OCI-LY1 (cell line): Measurements from ENCODE around the gene FGF14.

ENCODE experiments used
- EZH2 ChIP-seq: fragments of 200-600 bp; sonication (generic), shearing (Covaris generic); IDR thresholded peaks from 2 replicates; pipeline ENCODE4 v1.8.0; 2017; ENCODE audit warnings: borderline replicate concordance, mixed run types, mild to moderate bottlenecking, antibody characterized with exemption, low read length, moderate library complexity, mixed read lengths
- TF ChIP-seq, protein P1 (sequence below): fragments of 200-600 bp; sonication (generic), shearing (Covaris generic); IDR thresholded peaks from 2 replicates; pipeline ENCODE4 v1.5.1; 2017; ENCODE audit warnings: mild to moderate bottlenecking, antibody characterized with exemption, low read length, moderate library complexity, mixed read lengths

DNA sequence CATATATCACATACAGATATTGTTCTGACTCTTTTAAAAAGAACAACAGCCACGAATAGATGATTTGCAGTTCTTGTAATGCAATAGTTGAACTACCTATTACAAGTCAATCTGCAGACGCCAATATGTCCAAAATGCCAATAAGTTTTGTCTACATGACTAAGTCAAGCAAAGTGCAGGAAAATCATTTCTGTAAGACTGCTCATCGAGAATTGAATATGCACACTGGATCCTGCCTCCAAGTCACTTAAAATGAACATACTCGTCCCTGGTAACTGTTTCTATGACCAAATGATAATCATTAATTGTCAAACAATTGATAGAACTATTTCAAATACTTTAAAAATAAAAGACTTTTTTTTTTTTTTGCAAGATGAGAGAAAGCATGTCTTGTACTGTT is 573.7 kb downstream of the FGF14 start:
- TF ChIP-seq, protein P1, sequence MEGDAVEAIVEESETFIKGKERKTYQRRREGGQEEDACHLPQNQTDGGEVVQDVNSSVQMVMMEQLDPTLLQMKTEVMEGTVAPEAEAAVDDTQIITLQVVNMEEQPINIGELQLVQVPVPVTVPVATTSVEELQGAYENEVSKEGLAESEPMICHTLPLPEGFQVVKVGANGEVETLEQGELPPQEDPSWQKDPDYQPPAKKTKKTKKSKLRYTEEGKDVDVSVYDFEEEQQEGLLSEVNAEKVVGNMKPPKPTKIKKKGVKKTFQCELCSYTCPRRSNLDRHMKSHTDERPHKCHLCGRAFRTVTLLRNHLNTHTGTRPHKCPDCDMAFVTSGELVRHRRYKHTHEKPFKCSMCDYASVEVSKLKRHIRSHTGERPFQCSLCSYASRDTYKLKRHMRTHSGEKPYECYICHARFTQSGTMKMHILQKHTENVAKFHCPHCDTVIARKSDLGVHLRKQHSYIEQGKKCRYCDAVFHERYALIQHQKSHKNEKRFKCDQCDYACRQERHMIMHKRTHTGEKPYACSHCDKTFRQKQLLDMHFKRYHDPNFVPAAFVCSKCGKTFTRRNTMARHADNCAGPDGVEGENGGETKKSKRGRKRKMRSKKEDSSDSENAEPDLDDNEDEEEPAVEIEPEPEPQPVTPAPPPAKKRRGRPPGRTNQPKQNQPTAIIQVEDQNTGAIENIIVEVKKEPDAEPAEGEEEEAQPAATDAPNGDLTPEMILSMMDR, result no peak
- no peak for TF ChIP-seq EZH2
